ENCODE measurements around the gene GRAMD1A.

GRCh38 chr19:35008891-35009341, 8.8 kb downstream of the GRAMD1A start:
- TF ChIP-seq CCAR2 (IDR thresholded peaks at IDR 0.05; ENCODE audit: low read depth, low read length) (no peak), KLF1 (tag; IDR thresholded peaks at IDR 0.05) (no peak), THRA (IDR thresholded peaks at IDR 0.05) (no peak), JUND (IDR thresholded peaks at IDR 0.05; ENCODE audit: borderline replicate concordance, low read depth, low read length) (no peak), JUND (tag; IDR thresholded peaks at IDR 0.05; ENCODE audit: borderline replicate concordance, low read depth, low read length) (no peak), TAF1 (IDR thresholded peaks at IDR 0.05; ENCODE audit: control insufficient read depth, extremely low read depth, insufficient read depth, low read length, severe bottlenecking) (no peak)
